Peyer's patch (tissue), 4 donors: Measurements from ENCODE around the gene LCA5L.

Experiments used
- CTCF ChIP-seq, 6 experiments: fragments of 450-650 bp in 4 of 6; fragments of 200-600 bp in 2 of 6; sonication (generic) in 1 of 6; IDR thresholded peaks; one replicate each; pipeline ENCODE4 v1.5.1; 2017 to 2019; ENCODE audit warnings: antibody characterized with exemption in 6 of 6, mild to moderate bottlenecking in 3 of 6, moderate library complexity in 1 of 6
- POLR2A ChIP-seq, 2 donors: fragments of 450-650 bp; IDR thresholded peaks; one replicate each; pipeline ENCODE4 v1.5.1; 2017; ENCODE audit warnings: antibody characterized with exemption in 2 of 2, mild to moderate bottlenecking in 2 of 2, moderate library complexity in 2 of 2

- TF ChIP-seq CTCF (IDR thresholded peaks at IDR 0.05) (no peak), POLR2A (IDR thresholded peaks at IDR 0.05) (no peak)
These were observed 52.6 kb downstream of the LCA5L start for GRCh38 chr21:39392981-39393380.
